NCI-H460 (cell line): ENCODE measurements around the gene PLCB4. TPM values are rescaled to one million over a fixed set of nuclear protein-coding genes. Genes with fewer than 3 reads are reported as not detected.
"Not testable (repeated sequence)": the region's sequence is repeated elsewhere in the genome, so short reads cannot be mapped to it uniquely, and the experiment has no call there.

ENCODE experiments used
- DNase-seq: peaks from one replicate; pipeline ENCODE4 v3.0.0-alpha.2; 2016; ENCODE audit warnings: low read depth; ENCODE audit errors: extremely low read depth
- total RNA-seq: library from RNA; depleted of rRNA; stranded (reverse); fragments of >200 nt; shearing (Covaris generic); gene quantifications from 2 replicates; pipeline ENCODE4 v1.2.3, GENCODE V29; 2014

PLCB4 gene
- total RNA-seq, 1 experiment from 2014 or later = 14.8 TPM

GRCh38 chr20:9348316-9348715, 279.4 kb downstream of the PLCB4 start:
- DNase-seq = no peak

DNA sequence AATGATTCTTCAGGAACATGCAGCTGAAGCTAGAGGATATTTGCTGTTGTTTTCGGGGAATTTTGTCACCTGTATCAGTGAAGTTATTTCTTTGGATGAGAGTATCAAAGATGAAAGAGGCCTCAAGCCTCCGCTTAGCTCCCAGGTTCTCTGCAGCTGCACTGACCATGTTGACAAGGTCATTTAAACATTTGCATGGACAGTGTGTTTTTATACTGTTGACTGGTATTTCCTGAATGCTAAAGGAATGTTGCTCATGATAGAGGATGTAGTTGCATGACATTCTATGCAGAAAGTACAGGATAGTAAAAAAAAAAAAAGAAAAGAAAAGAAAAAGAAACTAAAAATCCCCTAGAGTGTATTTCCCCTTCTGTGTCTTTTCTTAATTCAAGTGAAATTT, 279.9 kb downstream of the PLCB4 start:
- DNase-seq = no peak

- no peak for DNase-seq
Measured at GRCh38 chr20:9349249-9349648, 280.4 kb downstream of the PLCB4 start.

- no peak for DNase-seq
Measured at GRCh38 chr20:9352739-9353138, 283.9 kb downstream of the PLCB4 start.

DNA sequence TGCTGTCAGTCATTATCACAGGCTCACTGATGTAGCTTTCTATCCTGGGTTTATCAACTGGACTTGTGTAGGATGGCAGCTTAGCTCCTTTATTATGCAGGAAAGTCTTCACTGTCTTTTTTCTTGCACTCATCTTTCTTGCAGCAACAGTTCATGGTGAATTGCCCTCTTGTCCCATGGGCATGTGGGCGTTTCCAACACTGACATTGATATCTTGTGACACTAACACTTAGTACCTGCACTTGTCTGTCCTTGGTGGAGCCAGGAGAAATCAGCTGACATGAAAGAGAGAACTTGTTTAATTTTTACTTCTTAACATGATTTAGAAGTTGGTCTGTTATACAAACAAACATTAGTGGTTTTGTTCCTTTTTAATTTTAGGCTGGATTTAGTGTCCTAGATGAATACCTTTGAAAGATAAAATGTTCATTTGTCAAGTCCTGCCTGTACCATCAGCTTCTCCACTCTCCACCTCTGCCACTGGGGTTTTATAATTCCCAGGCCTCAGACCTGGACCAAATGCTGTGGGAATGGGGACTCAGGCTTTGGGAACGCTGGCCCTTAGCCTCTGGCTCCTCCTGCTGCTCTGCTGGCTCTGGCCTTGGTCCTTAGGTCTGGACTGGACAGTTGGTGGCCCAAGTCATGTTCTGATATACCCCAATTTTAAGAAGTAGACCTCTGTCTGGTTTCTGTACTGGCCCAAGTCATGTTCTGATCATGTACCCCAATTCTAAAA, 284.5 kb downstream of the PLCB4 start:
- no peak for DNase-seq

- no peak for DNase-seq
Measured at GRCh38 chr20:9353916-9354276, 285.0 kb downstream of the PLCB4 start.

DNA sequence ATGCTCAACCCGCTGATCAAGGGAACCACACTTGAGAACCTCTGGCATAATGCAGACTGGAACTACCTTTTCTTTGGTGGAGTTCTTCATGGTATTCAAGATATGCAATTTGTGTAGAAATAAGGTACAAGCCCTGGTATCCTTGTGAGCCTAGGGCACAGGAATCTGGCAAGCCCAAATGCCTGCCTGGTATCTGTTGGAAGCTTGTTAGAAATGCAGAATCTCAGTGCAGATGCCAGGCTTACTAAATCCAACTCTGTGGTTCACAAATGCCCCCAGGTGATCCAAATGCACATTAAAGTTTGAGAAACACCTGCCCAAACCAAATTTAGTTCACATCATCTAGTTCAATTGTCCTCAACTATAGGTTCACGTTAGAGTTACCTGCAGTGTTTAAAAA, 285.7 kb downstream of the PLCB4 start:
- no peak for DNase-seq

DNA sequence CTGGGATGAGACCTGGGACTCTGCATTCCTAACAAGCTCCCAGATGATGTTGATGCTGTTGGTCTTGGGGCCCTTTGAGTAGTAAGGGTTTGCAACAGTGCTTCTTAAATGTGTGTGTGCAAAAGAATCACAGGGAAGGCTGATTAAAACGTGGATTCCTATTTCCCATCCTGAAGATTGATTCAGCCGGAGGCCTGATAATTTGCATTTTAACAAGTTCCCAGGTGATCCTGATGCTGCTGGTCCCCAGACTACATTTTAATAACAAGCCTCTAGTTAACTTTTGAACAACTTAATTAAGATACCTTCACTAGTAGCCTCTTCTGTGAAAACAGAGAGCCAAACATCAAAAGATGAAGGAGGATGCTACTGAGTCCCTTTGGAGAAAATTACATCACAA, 289.1 kb downstream of the PLCB4 start:
- no peak for DNase-seq

DNA sequence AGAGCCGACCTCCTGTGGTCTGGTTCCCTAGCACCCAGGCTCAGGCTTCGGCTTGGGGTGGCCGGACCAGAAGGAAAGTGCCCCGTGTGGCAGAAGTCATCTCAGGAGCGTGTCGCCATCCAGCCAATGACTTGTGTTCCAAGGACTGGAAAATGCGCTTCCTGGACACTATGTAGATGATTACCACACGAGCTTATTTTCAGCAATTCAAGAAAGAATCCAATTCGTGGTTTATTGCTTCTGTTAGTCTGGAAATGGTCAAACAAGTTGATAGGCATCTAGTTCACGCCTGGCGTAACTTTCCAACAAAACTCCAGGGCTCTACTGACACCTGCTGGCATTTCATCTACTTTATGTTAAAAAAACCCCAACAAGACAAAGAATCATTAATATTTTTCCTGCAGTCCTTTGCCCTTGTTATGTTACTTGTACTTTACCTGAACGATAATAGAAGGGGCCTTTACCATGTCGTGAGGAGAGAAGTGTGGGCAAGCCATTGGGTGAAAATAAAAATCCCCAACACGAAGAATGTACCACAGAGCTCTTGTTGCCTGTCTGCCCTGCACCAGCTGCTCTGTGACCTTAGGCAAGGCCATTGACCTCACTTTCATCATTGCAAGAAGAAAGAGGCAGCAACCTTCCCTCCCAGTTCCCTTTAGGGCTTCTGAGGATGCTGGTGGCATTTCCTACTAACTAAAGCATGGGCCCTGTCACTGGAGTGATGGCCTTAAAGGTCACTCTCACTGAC, 290.8 kb downstream of the PLCB4 start:
- DNase-seq = peak; percentile 63

DNA sequence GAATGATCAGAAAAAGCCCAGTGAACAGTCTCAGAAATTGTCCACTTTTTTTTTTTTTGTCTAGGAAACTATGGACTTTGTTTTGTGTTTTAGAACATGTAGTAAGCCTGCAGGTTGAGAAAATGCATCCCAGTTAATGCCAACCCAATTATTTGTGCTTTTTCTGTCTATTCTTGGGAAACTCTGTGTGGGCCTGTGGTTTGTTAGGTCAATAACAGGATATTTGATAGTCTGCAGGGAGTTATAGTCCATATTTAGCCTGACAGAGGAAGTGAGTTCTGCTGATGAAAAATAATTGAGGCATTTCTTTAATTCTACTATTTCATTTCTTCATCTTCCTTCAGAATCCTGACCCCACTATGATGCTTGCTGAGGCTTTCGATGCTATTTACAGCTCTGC, 291.5 kb downstream of the PLCB4 start:
- no peak for DNase-seq

DNA sequence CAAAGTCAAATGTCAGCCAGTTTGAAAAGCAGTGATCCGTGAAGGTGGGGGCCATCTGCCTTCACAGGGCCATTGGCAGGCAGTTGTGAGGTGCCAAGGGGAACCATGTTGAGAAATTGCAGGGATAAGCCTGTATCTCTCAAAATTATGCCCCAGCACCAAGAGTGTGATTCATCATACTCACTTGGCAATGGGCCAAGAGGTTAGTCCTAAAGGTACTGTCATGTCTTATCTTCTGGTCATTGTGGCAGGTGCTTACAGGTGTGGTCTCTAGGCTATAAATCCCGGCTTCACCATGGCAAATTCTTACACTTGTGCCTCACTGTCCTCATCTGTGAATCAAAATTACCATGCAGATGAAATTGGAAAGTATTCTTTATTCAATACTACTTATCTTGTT, 294.8 kb downstream of the PLCB4 start:
- no peak for DNase-seq

- no peak for DNase-seq
Measured at GRCh38 chr20:9367328-9367727, 298.4 kb downstream of the PLCB4 start.

- no peak for DNase-seq
Measured at GRCh38 chr20:9367746-9368145, 298.9 kb downstream of the PLCB4 start.

DNA sequence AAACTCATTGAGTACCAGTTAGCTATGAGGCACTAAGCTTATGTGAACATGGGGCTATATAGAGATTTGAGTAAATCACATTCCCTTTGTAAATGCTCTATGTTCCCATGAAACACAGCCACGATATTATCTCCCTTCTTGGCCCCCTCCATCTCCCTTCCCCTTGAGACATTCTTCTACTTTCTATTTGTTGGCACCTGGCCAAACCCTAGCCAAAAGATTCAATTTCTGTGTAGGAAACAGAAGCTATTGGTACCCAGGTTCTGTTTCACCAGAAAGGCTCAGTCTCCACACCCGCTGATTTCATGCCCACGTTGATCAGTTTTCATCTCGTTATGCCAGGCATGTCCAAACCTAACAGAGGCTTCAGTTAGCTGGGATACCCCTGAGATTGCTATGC, 300.0 kb downstream of the PLCB4 start:
- DNase-seq = no peak

- no peak for DNase-seq
Measured at GRCh38 chr20:9369557-9369956, 300.7 kb downstream of the PLCB4 start.

DNA sequence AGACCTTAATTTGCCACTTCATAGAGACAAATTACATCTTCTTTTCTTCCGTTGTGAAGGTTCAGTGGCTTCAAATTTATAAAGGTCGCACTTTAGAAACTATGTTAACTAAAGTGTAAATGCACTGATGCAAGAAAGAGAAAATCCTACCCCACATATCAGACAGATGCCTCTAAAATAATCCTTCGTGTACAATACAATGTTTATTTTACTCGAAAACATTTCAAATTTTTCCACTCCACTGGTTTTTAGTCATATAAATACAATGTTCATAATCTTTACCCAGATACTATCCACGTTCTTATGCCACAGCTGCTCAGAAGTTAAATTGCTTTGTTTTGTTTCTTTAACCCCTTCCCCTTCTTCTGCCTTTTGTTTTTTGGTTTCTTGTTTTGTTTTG, 305.2 kb downstream of the PLCB4 start:
- DNase-seq = no peak

DNA sequence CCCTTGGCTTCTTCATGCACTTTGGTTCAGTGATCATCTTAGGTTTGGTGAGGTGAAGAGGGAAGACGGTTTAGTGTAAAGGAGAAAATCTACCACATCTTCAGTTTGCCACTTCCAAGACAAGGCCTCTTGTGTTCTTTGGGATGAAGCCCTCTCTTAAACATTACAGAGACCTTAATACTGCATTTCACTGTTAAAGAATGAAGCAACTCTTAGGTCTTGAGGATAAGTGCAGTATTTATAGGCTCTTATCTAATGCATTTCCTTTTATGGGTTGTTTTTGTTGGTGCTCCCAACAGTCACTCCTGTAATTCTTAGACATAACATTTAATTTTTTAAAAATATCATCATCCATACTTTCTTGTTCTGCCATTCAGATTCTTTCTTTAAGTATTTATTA, 305.6 kb downstream of the PLCB4 start:
- no peak for DNase-seq

DNA sequence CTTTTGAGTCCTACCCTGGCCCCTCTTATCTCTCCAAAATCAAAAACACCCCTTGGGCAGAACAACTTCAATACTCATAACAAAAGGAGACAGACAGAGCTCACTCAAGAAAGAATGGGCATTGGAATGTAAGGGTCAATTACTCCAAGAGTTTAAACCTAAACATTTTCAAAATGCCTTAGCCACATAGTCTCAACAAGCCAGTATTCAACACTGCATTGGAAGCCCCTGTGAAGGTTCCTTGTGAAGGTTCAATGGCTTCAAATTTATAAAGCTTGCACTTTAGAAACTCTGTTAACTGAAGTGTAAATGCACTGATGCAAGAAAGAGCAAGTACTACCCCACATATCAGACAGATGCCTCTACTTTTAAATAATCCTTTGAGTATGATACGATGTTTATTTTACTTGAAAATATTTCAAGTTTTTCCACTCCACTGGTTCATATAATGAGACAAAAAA, 306.4 kb downstream of the PLCB4 start:
- no peak for DNase-seq

DNA sequence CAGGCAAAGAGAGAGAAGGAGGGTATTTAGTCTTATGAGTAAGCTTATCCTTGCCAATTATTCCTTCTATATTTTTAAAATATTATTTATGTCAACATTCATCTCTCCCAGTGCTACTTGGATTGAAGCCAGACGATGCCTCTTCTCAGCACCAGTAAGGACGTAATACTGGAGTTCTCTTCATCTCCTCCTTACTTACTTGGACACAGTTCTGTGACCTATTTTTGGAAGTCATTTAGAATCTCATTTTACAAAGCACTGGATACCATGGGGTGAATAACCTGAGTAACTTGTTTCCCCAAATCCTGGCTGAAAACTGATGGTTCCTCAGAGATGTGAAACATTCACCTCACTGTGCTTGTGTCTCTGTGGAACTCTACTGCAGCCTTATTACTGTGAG, 308.1 kb downstream of the PLCB4 start:
- DNase-seq = no peak

DNA sequence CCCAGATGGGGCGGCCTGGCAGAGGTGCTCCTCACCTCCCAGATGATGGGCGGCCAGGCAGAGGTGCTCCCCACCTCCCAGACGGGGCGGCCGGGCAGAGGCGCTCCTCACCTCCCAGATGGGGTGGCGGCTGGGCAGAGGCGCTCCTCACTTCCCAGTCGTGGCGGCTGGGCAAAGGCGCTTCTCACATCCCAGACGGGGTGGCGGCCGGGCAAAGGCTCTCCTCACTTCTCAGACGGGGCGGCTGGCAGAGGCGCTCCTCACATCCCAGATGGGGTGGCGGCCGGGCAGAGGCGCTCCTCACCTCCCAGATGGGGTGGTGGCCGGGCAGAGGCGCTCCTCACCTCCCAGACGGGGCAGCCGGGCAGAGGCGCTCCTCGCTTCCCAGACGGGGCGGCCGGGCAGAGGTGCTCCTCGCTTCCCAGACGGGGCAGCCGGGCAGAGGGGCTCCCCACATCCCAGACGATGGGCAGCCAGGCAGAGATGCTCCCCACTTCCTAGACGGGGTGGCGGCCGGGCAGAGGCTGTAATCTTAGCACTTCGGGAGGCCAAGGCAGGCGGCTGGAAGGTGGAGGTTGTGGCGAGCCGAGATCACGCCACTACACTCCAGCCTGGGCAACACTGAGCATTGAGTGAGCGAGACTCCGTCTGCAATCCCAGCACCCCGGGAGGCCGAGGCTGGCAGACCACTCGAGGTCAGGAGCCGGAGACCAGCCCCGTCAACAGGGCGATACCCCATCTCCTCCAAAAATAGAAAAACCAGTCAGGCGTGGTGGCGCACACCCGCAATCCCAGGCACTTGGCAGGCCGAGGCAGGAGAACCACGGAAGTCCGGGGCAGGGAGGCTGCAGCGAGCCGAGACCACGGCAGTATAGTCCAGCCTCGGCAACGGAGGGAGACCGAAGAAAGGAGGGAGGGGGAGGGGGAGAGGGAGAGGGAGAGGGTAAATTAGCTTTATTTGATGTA, 316.7 kb downstream of the PLCB4 start:
- DNase-seq = not testable (repeated sequence)

DNA sequence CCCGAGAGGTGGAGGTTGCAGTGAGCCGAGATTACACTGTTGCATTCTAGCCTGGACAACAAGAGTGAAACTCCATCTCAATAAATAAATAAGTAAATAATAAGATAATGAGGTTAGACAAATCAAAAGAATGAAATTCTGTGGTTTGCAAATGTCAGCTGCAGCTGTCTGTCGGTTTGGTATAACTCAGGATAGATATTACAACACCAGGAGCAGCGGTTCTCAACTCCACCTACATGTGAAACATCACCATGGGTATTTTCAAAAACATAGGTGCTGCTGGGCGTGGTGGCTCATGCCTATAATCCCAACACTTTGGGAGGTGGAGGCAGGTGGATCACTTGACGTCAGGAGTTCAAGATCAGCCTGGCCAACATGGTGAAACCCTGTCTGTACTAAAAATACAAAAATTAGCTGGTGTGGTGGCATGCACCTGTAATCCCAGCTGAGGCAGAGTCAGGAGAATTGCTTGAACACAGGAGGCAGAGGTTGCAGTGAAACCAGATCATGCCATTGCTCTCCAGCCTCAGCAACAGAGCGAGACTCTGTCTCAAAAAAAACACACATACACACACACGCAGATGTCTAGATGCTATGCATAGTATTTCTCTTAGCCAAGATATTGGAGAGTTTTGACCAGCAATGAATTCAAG, 319.4 kb downstream of the PLCB4 start:
- DNase-seq = no peak
